Smooth muscle cell (in vitro differentiated cells): ENCODE data around the gene ZNF497. TPM values are rescaled to one million over a fixed set of nuclear protein-coding genes. Genes with fewer than 3 reads are reported as not detected.
"Not testable (repeated sequence)": the region's sequence is repeated elsewhere in the genome, so short reads cannot be mapped to it uniquely, and the experiment has no call there.

Experiments
- DNase-seq: peaks from one replicate; lab custom pipeline; 2025; ENCODE audit not compliant: unreplicated experiment; lab: John Stamatoyannopoulos, UW
- H2AFZ ChIP-seq: fragments of 200-600 bp; sonication (generic); 2 replicates; pipeline ENCODE4 v1.6.0; 2016; ENCODE audit warnings: antibody characterized with exemption, low read depth, mild to moderate bottlenecking
- H3F3A ChIP-seq: fragments of 200-600 bp; sonication (generic); 2 replicates; pipeline ENCODE4 v1.6.0; 2017; ENCODE audit warnings: antibody characterized with exemption, low read depth
- H3K27ac ChIP-seq: fragments of 200-600 bp; sonication (generic); 2 replicates; pipeline ENCODE4 v1.5.1; 2016; ENCODE audit warnings: low read depth, mild to moderate bottlenecking
- H3K27me3 ChIP-seq: fragments of 200-600 bp; sonication (generic); 2 replicates; pipeline ENCODE4 v1.6.1; 2016; ENCODE audit warnings: low read depth, mild to moderate bottlenecking
- H3K36me3 ChIP-seq: fragments of 200-600 bp; sonication (generic); 2 replicates; pipeline ENCODE4 v1.5.1; 2016; ENCODE audit warnings: low read depth
- H3K4me1 ChIP-seq: fragments of 200-600 bp; sonication (generic); 2 replicates; pipeline ENCODE4 v1.5.1; 2016; ENCODE audit warnings: low read depth
- H3K4me2 ChIP-seq: fragments of 200-600 bp; sonication (generic); 2 replicates; pipeline ENCODE4 v1.6.0; 2016; ENCODE audit warnings: mild to moderate bottlenecking
- H3K4me3 ChIP-seq: fragments of 200-600 bp; sonication (generic); 2 replicates; pipeline ENCODE4 v1.5.1; 2016; ENCODE audit warnings: mild to moderate bottlenecking
- H3K79me2 ChIP-seq: fragments of 200-600 bp; sonication (generic); 2 replicates; pipeline ENCODE4 v1.6.0; 2016; ENCODE audit warnings: low read depth, mild to moderate bottlenecking
- H3K9ac ChIP-seq: fragments of 200-600 bp; sonication (generic); 2 replicates; pipeline ENCODE4 v1.6.0; 2016; ENCODE audit warnings: low read depth
- H3K9me3 ChIP-seq: fragments of 200-600 bp; sonication (generic); replicated peaks from 2 replicates; pipeline ENCODE4 v1.5.1; 2016; ENCODE audit warnings: low read depth
- H4K20me1 ChIP-seq: fragments of 200-600 bp; sonication (generic); 2 replicates; pipeline ENCODE4 v1.6.0; 2016; ENCODE audit warnings: low read depth
- CTCF ChIP-seq: fragments of 200-600 bp; sonication (generic); IDR thresholded peaks from 2 replicates; pipeline ENCODE4 v1.5.1; 2017; ENCODE audit warnings: borderline replicate concordance, mild to moderate bottlenecking, antibody characterized with exemption; ENCODE audit not compliant: insufficient read depth, poor library complexity, severe bottlenecking
- WGBS: methylation state at CpG from one replicate; pipeline ENCODE4 v1.1.7; 2016; ENCODE audit warnings: low lambda C conversion rate; 5-methylcytosine and 5-hydroxymethylcytosine counted together
- polyA plus RNA-seq: library from polyadenylated mRNA; unstranded; fragments of >200 nt; fragmentation: Nextera tagmentation; extraction: Ambion mirVana; gene quantifications from 2 replicates; pipeline ENCODE4 v1.2.1, GENCODE V29; 2016
- total RNA-seq: library from RNA; depleted of rRNA; stranded (reverse); fragments of >200 nt; gene quantifications from 2 replicates; pipeline ENCODE4 v1.2.3, GENCODE V29; 2014

The ZNF497 gene
- total and polyA plus RNA-seq, 2 experiments from 2014 or later, result 0.58 to 4.6 TPM

- no peaks in the 10 kb centered on the region for H3K9me3 ChIP-seq
- H3K4me1 ChIP-seq, result no peaks in the 10 kb centered on the region
- no peak overlapping the region for H2AFZ ChIP-seq
- no peak for DNase-seq
- H3K27me3 ChIP-seq, result no peaks in the 10 kb centered on the region
- peaks cover 20% of the 10 kb centered on the region for H3K36me3 ChIP-seq
- H3F3A ChIP-seq, result no peaks in the 10 kb centered on the region
- no peak overlapping the region for H3K4me2 ChIP-seq
- no peak overlapping the region for H3K4me3 ChIP-seq
- peaks cover 11% of the 10 kb centered on the region for H3K79me2 ChIP-seq
- TF ChIP-seq CTCF, result no peak
- H3K27ac ChIP-seq, result no peak overlapping the region
- 94% methylated on average over 7 of the region's 7 CpGs for WGBS
- peaks cover 58% of the 10 kb centered on the region for H4K20me1 ChIP-seq
- no peak overlapping the region for H3K9ac ChIP-seq
Observed at GRCh38 chr19:58311345-58311865, 51.1 kb downstream of the ZNF497 start.

- Histone ChIP-seq H4K20me1 (peaks cover 50% of the 10 kb centered on the region), H3K79me2 (peaks cover 18% of the 10 kb centered on the region), H3K36me3 (peaks cover 20% of the 10 kb centered on the region)
- not testable (repeated sequence) for H2AFZ ChIP-seq, DNase-seq, H3K9me3 ChIP-seq, H3K9ac ChIP-seq, H3F3A ChIP-seq, H3K4me3 ChIP-seq, H3K4me2 ChIP-seq, H3K4me1 ChIP-seq, H3K27ac ChIP-seq, H3K27me3 ChIP-seq
- WGBS, result 52% methylated on average over 13 of the region's 13 CpGs
- peak; percentile 45 for TF ChIP-seq CTCF
Observed at GRCh38 chr19:58310685-58311084, 51.9 kb downstream of the ZNF497 start.

- Histone ChIP-seq H2AFZ (no peak overlapping the region), H3F3A (peaks cover 6% of the 10 kb centered on the region), H3K9ac (no peak overlapping the region), H3K36me3 (peaks cover 12% of the 10 kb centered on the region), H3K27me3 (no peaks in the 10 kb centered on the region), H3K4me1 (peaks cover 11% of the 10 kb centered on the region), H3K4me2 (no peak overlapping the region), H4K20me1 (peaks cover 28% of the 10 kb centered on the region), H3K79me2 (peaks cover 25% of the 10 kb centered on the region), H3K4me3 (no peak overlapping the region), H3K27ac (no peak overlapping the region), H3K9me3 (no peaks in the 10 kb centered on the region)
- no peak for TF ChIP-seq CTCF
- WGBS, result 89% methylated on average over 4 of the region's 4 CpGs
- no peak for DNase-seq
Observed at GRCh38 chr19:58307736-58308135, 54.8 kb downstream of the ZNF497 start.

- H4K20me1 ChIP-seq, result peaks cover 18% of the 10 kb centered on the region
- peak overlapping the region; percentile 80 for H3K27ac ChIP-seq
- H3K27me3 ChIP-seq, result no peaks in the 10 kb centered on the region
- TF ChIP-seq CTCF, result no peak
- no peak overlapping the region for H2AFZ ChIP-seq
- no peak for DNase-seq
- no peaks in the 10 kb centered on the region for H3K9me3 ChIP-seq
- H3K4me3 ChIP-seq, result peak overlapping the region; percentile 83
- peaks cover 25% of the 10 kb centered on the region for H3K79me2 ChIP-seq
- peak overlapping the region; percentile 97 for H3K4me2 ChIP-seq
- H3K4me1 ChIP-seq, result peaks cover 11% of the 10 kb centered on the region
- H3K9ac ChIP-seq, result peak overlapping the region; percentile 87
- H3F3A ChIP-seq, result peaks cover 6% of the 10 kb centered on the region
- peaks cover 8% of the 10 kb centered on the region for H3K36me3 ChIP-seq
- 81% methylated on average over 12 of the region's 12 CpGs for WGBS
Observed at GRCh38 chr19:58305932-58306323, 56.6 kb downstream of the ZNF497 start.
